GM19468 (cell line): ENCODE results near the gene WDR70.

Experiments used
- ATAC-seq: cut with Tn5 transposase; IDR thresholded peaks from one replicate; pipeline ENCODE4 v1.9.1; 2021; ENCODE audit warnings: mild to moderate bottlenecking, moderate library complexity, moderate number of reproducible peaks; ENCODE audit not compliant: unreplicated experiment; ENCODE audit errors: extremely low read depth

Gene WDR70

DNA sequence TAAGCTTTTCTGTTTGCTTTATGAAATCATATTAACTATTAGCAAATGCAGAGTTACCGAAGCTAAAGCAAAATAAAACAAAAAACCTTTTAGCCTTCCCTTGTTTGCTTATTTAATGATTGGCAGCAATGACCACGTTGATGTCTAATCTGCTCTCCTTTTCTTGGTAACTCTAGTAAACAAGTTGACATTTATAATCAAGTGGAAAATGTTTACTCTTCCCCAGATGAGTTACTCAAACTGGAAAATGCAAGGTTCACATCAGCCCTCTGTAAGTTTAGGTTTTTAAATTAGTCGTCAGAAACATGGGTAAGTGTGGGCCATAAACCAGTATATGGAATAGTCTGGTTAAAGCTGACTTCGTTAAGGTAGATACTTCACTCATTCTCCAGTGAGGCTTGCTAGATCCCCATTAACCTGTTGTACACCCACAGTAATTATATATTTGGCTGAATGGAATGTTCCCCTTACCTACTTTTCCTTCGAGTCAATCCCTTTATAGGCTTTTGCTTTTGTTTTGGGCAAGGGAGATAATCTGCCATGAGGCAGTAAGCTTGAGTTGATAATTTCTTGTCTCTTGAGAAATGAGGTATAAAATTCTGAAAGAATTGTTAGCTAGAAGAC lies 359.9 kb downstream of the WDR70 start:
- ATAC-seq: no peak

DNA sequence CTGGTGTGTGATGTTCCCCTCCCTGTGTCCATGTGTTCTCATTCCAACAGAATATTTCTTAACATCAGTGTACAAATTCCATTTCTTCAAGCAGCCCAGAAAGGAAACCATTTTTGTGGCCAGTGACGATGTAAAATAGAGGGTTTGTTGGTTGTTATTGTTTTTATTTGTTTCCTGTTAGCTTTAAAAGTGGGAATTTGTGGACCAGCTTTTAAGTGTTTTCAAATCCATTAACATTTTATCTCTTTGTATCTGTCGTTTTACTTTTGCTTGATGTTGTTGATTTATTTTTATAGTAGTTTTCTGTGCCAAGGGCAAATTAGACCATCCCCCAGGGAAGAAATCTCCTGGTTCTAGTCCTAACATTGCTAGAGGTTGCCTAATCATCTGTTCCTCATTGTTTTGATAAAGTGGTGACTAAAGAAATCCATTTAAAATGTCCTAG lies 360.7 kb downstream of the WDR70 start:
- no peak for ATAC-seq

DNA sequence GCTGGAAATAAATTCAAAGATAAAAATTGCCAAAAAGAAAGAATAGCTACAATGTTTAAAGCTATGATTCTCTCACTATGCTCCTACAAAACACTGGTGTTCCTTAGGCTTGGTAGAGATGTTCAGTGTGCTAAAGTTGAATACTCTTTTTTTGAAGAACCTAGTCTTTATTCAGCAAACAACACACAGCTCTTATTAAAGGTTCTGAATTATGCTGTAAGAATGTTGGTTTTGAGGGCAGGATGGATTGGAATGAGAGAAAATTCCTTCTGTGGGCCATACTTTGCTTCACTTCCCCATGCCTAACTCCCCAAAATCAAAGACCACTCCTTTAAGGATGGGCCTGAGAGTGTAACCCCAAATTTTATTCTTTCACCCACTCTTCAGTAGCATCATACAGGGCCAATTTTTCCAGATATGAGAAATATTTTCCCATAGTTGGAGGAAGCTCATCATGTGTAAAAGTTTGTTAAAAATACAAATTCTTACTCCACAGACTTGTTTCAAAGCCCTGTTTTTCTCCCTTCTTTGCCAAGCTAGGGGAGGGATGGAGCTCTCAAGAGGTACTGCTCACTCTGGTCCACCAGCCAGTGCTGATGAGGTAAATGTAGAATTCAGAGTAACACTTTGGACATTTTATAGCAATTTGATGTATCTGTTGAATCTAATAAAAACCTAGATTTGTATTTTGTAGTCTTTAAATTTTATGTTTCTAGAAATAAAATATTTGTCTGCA lies 361.4 kb downstream of the WDR70 start:
- ATAC-seq: no peak

DNA sequence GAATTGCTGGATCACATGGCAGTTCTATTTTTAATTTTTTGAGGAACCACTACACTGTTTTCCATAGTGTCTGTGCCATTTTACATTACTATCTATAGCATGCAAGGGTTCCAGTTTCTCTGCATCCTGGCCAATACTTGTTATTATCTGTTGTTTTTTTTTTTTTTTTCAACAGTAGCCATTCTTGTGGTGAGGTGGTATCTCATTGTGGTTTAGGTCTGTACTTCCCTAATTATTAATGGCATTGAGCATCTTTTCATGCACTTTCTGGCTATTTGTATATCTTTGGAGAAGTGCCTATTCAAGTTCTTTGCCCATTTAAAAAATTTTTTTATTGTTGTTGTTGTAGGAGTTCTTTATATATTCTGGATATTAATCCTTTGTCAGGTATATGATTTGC lies 363.0 kb downstream of the WDR70 start:
- ATAC-seq: no peak

DNA sequence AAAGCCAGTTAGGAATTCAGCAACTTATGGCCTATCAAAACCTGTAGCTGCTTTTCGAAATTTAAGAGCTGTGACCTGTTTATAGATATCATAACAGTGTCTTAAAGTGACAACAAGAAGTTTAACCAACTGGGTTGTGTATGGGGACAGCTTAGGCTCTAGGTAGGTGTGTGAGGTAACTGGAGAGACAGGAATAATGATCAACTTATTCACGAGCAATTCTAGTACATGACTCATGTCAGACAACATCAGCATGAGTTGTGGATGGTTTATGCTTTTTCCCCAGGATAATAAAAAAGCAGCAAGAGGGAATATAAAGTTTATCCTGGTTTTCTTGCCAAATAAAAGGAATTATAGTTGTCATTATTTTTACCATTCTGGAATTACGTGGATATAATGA lies 372.1 kb downstream of the WDR70 start:
- ATAC-seq: no peak

DNA sequence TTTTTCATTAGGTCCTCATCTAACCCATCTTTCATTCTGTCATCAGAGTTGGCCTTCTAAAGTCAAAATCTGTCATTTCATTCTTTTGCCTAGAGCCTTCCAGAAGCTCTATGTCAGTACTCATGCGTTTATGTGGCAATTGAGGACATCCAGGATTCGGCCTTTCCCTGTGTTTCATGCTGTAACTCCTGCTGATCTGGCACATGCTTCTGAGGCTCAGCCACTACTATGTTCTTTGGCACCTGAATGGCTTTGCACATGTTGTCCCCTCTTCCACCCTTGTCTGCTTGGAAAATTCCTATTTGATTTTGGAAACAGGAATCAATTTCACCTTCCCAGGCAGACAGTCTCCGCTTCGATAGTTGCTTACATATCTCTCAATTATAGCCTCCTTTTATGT lies 375.9 kb downstream of the WDR70 start:
- no peak for ATAC-seq

DNA sequence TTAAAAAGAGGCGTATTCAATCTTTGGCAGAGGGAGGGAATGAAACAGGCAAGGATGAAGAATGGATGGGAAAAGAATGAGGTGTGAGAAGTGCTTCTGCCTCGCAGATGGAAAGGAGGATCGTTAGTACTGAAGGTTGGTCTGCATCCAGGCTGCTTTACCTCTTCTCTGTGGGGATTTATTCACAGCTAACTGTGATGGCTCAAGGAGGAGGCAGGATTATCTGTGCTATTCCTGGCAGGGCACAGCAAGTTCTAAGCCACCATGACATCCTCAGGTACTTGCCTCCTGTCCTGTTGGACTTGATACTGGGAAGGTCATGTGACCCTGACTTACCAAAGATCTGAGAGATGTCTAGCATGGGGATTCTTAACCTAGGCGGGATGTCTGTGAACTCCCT lies 376.5 kb downstream of the WDR70 start:
- no peak for ATAC-seq

DNA sequence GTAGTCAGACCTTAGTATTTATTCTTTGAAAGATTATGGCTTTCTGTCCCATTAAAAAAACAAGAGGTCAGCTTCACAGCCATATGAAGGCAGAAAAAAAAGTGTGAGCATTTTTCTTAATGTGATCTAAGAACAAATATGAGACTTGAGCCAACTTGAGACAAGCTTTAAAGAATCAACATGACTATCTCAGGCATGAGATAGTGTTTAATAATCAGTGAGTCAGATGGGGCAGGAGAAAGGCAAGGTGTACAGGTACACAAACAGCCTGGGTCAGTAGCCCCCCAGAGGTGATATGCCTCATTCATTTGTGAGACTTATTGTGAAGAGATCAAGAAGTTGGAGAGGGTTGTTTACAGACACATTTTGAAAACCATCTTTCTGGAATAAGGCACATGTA lies 377.1 kb downstream of the WDR70 start:
- ATAC-seq: no peak

DNA sequence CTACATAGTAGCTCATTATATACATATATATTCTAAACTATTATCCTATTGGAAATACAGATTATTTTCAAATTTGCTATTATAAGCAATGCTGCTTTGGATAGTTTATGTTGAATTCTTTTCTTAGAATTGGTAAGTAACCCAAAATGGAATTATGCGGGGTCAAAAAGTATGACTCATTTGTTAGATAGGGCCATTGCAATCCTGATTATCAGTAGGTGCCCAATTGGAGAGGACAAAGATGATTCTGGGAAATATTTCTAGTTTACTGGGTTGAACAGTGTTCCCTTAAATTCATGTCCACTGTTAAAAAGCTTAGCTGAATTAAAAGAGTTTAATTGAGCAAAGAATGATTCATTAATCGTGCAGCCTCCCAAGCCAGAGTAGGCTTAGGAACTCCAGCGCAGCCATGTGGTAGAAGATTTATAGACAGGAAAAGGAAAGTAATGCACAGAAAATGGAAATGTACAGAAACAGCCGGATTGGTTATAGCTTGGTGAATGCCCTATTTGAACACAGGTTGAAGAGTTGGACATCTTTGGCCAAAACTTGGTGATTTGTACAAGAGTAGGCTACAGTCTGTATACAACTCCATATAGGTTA lies 379.0 kb downstream of the WDR70 start:
- no peak for ATAC-seq

DNA sequence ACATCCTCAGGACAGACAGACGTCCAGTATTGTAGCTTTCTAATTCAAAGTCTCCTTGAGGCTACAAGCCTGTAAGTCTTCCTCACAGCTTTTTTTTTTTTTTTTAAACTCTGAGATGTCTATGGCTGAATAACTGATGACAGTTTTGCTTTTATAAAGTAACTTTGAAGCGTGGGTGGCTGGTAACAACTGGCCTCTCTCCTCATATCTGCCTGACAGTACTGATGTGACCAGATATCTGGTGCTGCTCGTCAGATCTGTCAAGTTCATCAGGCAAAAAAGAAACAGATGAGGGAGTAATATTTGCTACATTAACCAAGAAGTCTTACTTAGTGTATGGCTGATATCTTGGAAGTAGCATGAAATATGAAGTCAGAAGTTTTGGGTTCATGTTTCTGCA lies 388.1 kb downstream of the WDR70 start:
- no peak for ATAC-seq

DNA sequence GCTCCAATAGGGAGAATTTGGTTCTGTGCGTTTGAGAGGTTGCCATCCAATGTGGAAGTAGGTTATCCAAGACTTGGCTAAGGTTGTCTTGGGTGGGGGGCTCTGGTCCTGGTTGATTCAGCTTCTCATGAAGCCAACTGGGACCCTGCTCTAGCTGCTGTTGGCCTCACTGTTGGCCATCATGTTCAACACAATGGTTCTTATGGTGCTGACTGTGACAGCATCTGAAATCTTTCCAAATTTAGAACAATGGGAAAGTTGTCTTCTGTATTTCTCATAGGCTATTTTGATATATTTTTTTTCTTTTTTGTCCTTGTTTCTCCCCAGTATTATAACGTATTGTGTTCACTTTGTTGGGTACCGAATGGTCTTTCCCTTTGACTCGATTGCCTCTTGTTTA lies 388.8 kb downstream of the WDR70 start:
- ATAC-seq: no peak

DNA sequence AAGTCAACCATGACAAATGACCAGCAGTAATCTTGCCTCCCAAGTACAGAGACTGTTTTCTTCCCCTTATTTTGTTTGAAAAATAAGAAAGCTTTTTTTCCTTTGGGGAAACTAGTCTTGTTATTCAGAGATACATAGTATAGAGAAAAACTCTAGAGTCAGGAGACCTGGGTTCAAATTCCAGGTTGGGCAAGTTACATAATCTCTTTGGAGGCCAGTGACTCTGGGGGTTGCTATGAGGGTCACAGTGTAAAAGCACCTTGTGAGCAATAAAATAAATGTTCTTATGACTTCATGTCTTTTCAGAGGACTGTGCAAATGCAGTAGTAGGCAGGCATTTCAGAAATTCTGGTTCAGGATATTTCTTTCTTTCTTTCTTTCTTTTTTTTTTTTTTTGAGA lies 389.3 kb downstream of the WDR70 start:
- no peak for ATAC-seq

DNA sequence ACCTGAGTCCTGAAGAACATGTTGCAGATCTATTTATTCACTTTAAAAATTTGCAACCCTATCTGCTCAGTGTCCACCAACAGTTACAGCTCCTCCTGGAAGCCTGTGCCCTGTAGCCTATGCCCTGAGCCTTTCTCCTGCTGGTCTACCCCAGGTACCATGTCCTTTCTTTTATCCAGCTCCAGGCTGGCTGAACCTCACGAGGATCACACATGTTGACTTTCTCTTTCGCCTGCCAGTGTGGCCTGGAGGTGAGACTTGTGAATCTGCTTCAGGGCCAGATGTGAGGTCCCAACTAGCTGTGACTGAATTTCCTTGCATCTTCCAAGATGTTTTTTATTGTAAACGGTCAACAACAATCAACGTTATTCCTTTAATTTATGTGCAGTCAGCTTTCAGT lies 390.0 kb downstream of the WDR70 start:
- no peak for ATAC-seq

DNA sequence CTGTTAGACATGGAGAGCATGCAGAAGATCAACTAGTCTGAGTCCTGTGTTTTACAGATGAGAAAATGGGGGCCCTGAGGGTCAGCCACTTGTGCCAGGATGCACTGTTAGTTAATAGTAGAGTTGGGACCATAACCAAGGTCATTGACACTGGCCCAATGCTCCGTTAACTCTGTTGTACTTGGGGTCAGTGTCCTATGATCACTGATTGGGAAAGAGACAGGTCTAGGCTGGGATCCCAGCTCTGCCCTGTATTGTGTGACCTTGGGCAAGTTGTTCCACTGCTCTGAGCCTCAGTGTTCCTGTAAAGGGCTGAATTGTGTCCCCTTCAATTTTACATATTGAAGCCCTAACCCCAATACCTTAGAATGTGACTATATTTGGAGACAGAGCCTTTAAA lies 390.7 kb downstream of the WDR70 start:
- ATAC-seq: no peak

DNA sequence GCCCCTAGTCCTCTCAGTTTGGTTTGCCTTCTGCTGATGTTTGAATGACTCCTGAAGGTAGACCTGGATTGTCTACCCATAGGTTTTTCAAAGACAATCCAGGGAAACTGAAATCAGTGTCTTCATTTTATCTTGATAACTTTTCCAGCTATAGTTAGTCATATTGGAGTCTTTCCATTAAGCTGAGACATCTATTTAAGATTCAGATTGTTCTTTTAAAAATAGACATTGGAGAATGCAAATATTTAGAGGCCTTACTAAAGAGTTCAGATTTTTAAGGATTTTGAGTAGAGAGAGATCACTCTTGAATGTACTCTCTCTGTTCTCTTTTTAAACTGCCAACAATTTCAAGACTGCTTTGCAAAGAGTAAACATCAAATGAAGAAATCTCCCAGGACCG lies 391.7 kb downstream of the WDR70 start:
- no peak for ATAC-seq

DNA sequence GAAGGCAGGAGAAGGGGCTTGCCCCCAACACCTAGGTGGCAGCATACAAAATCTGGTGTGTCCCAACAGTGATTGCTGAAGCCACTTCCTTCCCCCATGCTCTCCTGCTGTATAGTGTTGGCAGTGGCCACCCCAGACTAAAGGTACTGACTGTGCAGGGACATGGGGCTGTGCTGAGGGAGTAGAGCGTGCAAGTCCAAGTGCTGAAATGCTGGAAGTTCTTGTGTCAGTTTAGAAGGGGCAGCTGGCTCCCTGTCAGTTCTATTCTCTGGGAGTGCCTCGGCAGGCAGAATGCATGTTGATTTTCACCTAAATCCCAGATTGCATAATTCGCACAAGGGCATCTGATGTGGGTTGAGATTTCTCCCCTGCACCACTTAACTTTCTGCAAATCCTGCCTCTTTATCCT lies 392.1 kb downstream of the WDR70 start:
- no peak for ATAC-seq

DNA sequence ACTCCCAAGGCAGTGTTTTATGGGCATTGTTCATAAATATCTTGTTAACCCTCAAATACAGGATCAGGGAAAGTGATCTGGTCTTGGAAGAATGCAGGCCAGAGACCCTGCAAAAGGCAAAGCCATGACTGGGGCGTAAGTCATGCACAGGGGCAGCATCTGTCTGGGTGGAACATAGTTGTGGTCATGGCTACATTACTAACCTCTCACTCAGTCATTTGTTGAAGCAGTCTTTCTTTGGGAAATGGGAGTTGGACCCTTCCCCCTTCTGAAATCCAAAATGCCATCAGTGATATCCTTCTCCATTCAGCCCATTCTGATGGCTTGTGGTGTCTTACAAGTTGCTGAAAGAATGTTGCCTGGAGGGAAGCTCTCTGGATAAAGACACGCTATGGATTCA lies 392.6 kb downstream of the WDR70 start:
- ATAC-seq: no peak

DNA sequence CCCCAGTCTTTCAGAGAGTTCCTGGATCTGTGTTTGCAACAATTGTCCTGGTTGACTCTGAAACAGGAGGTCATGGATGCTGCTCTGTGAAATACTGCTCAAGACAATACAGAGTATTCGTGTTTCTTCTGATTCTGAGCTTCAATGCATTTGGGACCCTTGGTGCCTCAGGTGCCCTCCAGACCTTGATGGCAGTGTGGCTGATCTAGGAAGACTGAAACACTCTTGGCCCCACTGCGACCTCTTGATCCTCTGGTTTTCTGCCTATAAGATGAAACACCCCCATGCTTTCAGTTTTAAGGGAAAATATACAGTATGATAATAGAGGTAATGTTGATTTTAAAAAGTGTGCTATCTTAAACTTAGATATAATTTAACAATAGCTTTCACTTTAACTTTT lies 393.1 kb downstream of the WDR70 start:
- no peak for ATAC-seq

DNA sequence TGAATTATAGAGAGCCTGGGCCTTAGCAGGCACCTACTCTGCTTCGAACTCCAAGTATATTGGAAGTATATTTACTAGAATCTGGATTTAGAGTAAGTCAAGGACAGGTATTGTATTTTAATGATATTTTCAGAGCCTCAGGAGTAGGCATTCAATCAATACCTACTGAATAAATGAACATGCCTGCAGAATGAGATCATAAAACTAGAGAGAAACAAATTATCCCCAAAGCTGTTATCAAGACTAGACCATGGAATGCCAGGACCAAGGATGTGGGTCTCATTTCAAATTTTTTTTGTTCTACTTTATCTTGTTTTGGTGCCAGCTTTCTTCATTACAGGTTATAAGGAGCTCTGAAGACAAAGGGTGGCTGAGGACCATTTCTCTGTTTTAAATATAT lies 394.7 kb downstream of the WDR70 start:
- ATAC-seq: no peak

DNA sequence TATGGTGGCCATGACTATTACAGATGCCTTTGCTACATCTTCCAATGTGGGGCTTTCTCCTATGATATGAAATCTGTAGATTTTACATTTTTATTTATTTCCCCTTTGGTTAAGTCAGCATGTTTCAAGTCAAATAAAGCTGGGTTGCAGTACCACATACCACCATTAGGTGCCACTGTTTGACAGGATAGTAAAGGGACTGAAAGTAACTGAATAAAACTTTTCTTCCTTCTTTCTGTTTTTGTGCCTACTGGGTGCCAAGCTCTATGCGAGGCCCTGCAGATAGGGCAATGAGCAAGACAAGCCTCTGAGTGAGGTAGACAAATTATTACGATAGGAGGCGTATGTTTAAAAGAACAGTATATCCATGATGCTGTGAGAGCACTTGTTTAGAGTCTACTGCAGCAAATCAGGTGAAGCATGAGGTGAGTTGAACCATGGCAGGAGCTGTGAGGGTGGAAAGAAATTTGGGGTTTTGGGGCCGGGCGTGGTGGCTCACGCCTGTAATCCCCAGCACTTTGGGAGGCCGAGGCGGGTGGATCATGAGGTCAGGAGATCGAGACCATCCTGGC lies 395.9 kb downstream of the WDR70 start:
- no peak for ATAC-seq

DNA sequence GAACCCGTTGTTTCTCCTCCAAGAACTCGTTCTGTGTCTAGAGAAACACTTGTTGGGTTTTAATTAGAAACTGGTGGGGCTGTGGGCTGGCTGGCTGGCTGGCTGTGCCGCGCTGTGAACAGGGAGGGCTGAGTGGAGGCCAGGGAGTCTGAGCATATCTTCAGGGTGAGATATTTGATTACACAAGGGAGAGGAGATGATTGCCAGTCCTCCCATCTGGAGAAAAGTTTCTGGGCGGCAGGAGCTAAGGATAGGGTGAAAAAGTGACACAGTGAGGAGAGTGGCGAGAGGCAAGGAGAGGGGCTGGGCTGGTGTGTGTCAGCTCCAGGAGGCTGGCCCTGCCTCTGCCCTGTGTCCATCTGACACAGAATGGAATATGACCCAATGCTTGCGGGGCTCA lies 397.7 kb downstream of the WDR70 start:
- no peak for ATAC-seq
